GM21390 (cell line): Measurements from ENCODE around the gene NBEA.
"Not testable (repeated sequence)": the region's sequence is repeated elsewhere in the genome, so short reads cannot be mapped to it uniquely, and the experiment has no call there.

ENCODE experiments used
- ATAC-seq: cut with Tn5 transposase; IDR thresholded peaks from one replicate; pipeline ENCODE4 v1.9.1; 2021; ENCODE audit not compliant: unreplicated experiment

The NBEA gene

GRCh38 chr13:34941835-34942731 is at the start of gene NBEA:
Gene NBEA, plus strand, starts transcription at chr13:34942270. Its CDS starts 551 bp downstream, at chr13:34942821.
- peak; percentile 75 for ATAC-seq

GRCh38 chr13:34894756-34895155 is 47.3 kb upstream of the NBEA start:
- ATAC-seq: no peak

DNA sequence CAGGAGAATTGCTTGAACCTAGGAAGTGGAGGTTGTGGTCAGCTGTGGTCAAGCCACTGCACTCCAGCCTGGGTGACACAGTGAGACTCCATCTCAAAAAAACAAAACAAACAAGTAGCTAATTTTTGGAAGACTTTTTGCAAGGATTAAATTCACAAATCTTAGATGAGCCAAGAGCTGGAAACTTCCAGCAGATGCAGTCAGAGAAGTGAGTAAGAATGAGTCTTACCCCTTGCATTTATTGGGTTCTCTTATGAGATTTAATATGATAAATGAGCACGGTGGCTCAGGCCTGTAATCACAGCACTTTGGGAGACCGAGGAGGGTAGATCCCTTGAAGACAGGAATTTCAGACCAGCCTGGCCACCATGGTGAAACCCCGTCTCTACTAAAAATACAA is 44.9 kb upstream of the NBEA start:
- no peak for ATAC-seq

DNA sequence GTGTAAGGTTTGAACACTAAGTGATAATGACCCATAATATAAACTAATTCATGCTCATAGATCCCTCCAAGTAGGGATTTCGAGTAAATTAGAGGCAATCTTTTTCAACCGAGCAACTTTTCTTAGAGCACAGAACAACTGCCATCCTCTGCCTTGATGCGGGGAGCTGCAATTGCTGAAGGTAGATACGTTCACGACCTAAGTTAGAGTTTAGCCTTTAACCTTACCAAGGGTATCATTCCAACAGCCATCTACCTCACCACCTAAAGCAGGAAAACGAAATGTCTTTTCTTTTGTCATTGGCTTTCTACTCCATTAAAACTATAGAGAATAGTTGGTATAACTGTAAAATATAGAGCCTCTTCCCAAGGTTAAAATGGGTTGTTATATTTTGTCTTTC is 42.2 kb upstream of the NBEA start:
- ATAC-seq: no peak

DNA sequence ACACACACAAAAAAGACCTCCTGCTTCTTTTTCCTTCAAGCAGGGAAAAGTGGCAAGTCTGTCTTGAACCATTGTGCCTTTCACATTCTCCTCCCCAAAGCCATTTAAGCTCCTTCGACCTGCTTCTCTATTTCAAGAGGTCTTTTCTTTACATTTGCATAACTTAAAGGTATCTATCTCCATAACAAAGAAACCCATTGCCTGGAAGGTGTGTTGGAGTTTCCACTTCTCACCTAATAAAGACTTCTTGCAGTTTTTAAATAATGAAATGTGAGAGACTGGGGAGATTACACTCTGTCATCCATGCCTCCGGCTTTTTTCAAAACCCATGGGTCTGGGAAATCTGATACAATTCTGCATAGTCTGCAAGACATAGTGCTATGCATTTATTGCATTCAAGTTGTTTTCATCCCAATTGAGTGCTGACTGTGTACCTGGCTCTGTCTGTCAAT is 41.8 kb upstream of the NBEA start:
- no peak for ATAC-seq

GRCh38 chr13:34901572-34901971 is 40.5 kb upstream of the NBEA start:
- ATAC-seq: no peak

DNA sequence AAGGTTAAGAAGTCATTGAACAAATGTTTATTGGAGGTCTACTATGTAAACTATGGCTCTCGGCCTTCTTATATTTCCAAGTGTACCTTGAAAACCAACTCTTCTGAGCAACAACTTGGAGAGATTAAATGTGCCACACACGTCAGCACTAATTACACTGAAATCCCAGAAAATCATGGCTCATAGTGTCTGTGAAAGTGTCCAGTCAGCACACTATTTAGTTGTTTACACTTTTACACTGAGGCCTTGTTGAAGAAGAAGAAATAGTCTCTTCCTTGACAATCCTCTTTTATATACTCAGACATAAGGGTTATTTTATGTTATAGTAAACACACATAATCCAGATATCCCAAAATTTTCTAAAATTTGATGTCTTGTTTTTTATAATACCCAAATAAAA is 30.9 kb upstream of the NBEA start:
- ATAC-seq: no peak

DNA sequence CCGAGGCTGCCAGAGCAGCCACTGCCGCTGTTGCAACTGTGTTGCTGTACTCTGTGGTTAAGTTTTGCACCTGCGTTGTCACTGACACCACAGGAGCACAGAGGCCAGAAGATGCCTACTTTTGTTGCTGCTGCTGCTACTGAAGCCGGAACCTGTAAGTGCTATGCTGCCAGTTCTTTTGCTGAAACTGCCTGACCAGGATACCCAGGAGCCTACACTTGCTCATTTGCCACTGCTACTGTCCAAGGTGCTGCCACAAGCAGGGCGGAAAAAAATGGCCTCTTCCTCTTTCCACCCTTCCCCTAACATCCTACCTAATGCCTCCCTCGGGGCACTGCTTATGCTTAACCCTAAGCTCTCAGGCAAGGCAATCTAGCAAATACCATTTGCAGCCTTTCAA is 29.0 kb upstream of the NBEA start:
- ATAC-seq: no peak

GRCh38 chr13:34914416-34914815 is 27.7 kb upstream of the NBEA start:
- no peak for ATAC-seq

DNA sequence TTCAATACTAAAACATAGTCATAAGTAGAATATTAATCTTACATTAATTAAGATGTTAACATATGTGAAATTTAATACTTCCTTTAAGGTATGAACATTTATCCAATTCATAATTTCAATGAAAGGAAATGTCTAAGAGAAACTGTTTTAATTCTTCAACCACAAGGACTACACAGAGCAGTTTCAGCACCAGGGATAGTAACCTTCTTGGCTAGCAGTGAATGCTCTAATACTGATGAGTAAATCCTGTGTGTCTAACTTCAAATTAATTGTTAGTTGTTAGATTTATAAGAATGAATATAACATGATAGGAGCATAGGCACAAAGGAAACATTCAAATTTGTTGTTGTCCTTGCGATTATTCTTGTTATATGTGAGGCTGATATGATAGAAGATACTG is 15.6 kb upstream of the NBEA start:
- no peak for ATAC-seq

- ATAC-seq: not testable (repeated sequence)
Observed at GRCh38 chr13:34928676-34929075, 13.4 kb upstream of the NBEA start.

GRCh38 chr13:34931572-34931971 is 10.5 kb upstream of the NBEA start:
- no peak for ATAC-seq

DNA sequence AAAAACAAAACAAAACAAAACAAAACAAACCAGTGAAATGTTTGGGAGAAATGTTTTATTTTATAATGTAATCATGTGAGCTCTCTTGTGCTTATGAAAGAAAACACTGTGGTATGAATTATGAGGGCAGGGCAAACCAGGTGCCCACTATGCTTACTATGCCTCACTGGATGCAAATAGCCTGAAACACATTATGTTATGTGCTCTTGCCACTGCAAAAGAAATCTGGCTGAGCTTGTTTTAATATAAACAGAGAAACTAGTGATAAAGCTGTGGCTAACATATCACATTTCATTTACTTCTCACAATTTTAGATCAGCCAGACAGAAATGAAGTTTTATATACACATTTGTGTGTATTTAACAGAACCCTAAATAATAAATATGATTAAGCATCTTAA is 8.7 kb upstream of the NBEA start:
- ATAC-seq: no peak

- no peak for ATAC-seq
Observed at GRCh38 chr13:34933786-34934185, 8.3 kb upstream of the NBEA start.

DNA sequence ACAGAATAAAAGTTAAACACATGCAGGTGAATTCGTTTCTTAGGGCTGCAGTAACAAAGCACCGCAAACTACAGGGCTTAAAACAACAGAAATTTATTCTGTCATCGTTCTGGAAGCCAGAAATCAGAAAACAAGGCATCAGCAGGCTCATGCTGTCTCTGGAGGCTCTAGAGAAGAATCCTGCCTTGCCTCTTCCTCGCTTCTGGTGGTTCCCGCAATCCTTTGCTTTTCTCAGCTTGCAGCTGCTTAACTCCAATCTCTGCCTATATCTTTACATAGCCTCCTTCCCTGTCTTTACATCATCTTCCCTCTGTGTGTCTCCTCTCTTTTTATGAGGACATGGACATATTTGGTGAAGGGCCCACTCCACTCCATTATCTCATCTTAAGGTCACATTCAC is 6.2 kb upstream of the NBEA start:
- no peak for ATAC-seq

DNA sequence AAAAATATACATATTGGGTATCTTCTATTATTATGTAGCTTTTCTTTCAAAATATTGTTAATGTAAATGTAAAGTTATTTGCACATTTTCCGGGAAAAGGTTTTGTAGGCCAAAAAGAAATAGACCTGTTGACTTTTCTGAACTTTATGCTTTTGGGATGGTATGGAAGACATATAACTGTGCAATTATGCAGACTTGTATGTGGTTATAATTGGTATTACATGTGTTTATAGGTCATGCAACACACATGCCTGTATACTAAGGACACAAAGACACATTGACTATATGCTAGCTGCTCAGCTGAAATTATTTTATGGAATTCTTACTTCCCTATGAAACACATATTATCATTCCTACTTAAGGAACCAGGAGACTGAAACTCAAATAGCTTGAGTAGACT is 2.3 kb upstream of the NBEA start:
- ATAC-seq: no peak

GRCh38 chr13:34941436-34941834 is 635 bp upstream of the NBEA start:
- ATAC-seq: no peak

DNA sequence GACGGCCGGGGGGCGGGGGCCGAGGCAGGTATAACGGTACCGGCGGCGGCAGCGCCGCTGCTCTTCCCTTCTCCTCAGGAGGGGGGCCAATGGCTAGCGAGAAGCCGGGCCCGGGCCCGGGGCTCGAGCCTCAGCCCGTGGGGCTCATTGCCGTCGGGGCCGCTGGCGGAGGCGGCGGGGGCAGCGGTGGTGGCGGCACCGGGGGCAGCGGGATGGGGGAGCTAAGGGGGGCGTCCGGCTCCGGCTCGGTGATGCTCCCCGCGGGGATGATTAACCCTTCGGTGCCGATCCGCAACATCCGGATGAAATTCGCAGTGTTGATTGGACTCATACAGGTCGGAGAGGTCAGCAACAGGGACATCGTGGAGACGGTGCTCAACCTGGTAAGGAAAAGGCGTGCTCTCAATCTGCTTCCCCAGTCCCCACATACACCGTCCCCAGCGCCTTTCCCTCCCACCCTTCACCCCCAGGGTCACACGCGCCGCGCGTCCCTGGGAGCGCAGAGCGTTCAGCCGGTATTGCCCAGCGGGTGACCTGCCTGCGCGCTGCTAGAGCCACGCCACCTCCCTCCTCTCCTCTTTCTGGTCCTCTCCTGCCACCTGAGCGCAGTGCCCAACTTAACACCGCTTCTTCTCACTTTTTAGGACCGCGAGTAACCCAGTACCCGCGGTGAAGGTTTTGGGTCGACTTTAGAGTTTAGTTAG is 814 bp downstream of the NBEA start:
- peak; percentile 17 for ATAC-seq

DNA sequence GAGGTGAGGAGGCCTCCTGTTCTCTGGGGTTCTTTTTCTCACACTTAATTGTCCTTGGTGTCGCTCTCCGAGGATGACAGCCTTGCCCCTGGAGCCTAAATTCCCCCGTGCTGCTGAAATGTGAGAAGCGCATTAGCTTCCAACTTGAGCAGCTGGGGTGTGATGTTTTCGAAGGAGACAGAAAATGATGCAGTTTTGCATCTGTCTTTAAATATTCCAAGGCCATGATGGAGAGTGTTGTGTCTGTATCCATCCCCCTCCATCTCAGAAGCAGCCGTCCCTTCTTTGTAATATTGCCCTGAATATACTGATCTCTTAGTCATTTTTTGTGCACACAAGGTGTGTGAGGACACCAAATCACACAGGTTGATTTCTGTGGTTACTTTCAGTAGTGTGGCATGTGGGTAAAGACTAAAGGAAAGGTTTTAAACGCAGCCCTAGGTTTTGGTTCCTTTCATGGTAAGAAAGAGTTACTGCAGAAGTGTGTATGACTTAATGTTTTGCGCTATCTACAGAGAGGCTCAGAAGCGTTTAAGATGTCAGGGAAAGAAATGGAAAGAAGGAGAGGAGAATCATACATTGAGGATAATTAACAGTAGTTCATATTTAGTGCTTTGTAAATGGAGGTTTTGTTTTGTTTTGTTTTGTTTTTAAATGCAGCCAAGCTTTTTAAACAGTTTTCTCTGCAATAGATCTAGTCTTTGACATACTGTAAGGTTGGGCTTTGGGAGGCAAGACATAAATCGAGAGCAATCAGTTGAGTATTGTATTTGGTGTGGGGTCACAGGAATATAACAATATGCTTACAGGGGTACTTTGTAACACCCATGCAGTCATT is 1.6 kb downstream of the NBEA start:
- no peak for ATAC-seq

DNA sequence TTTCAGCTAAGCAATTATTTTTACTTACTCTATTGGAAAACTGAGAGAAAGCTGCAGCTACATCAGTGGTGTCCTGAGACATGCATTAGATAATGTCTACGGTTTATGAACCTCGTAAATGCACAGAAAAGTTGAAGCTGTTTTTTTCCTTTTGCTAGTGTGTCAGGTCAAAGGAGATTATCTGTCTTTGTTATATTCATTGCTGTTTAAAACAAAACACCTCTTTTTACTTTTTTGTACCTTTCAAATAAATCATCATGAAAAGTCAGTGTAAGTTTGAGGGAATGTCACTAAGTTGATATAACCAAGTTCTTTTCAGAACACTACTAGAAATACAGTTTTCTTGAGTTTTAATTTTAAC is 2.2 kb downstream of the NBEA start:
- ATAC-seq: no peak

GRCh38 chr13:34944751-34945150 is 2.7 kb downstream of the NBEA start:
- ATAC-seq: no peak
